OCI-LY3 (cell line): ENCODE results near the gene LGALSL.

Experiments
- H2AFZ ChIP-seq: fragments of 200-600, 300-600 bp; shearing (Covaris generic); 2 replicates; pipeline ENCODE4 v1.6.0; 2014; ENCODE audit warnings: antibody characterized with exemption, low read depth, low read length
- H3K27ac ChIP-seq: fragments of 200-600, 300-600 bp; sonication (generic); 2 replicates; pipeline ENCODE4 v1.5.1; 2014; ENCODE audit warnings: mild to moderate bottlenecking, low read length, moderate library complexity, mixed read lengths
- H3K27me3 ChIP-seq: fragments of 200-600, 300-600 bp; sonication (generic); 2 replicates; pipeline ENCODE4 v1.6.1; 2014; ENCODE audit warnings: low read depth, low read length, mixed read lengths
- H3K36me3 ChIP-seq: fragments of 200-600, 300-600 bp; sonication (generic); replicated peaks from 2 replicates; pipeline ENCODE3; 2014; ENCODE audit warnings: low read depth, low read length, mixed read lengths
- H3K4me1 ChIP-seq: fragments of 300-600, 200-600 bp; sonication (generic); 2 replicates; pipeline ENCODE4 v1.6.1; 2014; ENCODE audit warnings: low read length, mixed read lengths
- H3K4me2 ChIP-seq: fragments of 200-600, 300-600 bp; sonication (generic); 2 replicates; pipeline ENCODE4 v1.6.1; 2014; ENCODE audit warnings: low read length, mixed read lengths
- H3K4me3 ChIP-seq: fragments of 300-600, 200-600 bp; sonication (generic); 2 replicates; pipeline ENCODE4 v1.5.1; 2014; ENCODE audit warnings: antibody characterized with exemption, mild to moderate bottlenecking, low read length, moderate library complexity
- H3K79me2 ChIP-seq: fragments of 300-600, 200-600 bp; shearing (Covaris generic); 2 replicates; pipeline ENCODE4 v1.6.1; 2014; ENCODE audit warnings: mild to moderate bottlenecking, low read length, mixed read lengths
- H3K9ac ChIP-seq: fragments of 300-600, 200-600 bp; shearing (Covaris generic); 2 replicates; pipeline ENCODE4 v1.6.0; 2014; ENCODE audit warnings: mild to moderate bottlenecking, low read length, moderate library complexity
- H3K9me3 ChIP-seq: fragments of 200-600, 300-600 bp; shearing (Covaris generic); 2 replicates; pipeline ENCODE4 v1.6.1; 2014; ENCODE audit warnings: low read length, mixed read lengths; ENCODE audit not compliant: insufficient read depth
- H4K20me1 ChIP-seq: fragments of 200-600, 300-600 bp; sonication (generic); 2 replicates; pipeline ENCODE4 v1.6.1; 2016; ENCODE audit warnings: low read length, mixed read lengths; ENCODE audit not compliant: insufficient read depth
- EZH2phosphoT487 ChIP-seq: fragments of 200-600 bp; shearing (Covaris generic); IDR thresholded peaks from 2 replicates; pipeline ENCODE4 v1.6.1; 2018; ENCODE audit warnings: antibody characterized with exemption, mixed run types, low read depth
- TF ChIP-seq, protein P1 (sequence below): fragments of 200-600, 300-600 bp; sonication (generic); IDR thresholded peaks from 2 replicates; pipeline ENCODE4 v1.5.1; 2014; ENCODE audit warnings: antibody characterized with exemption, low read length, low read depth

Gene LGALSL

GRCh38 chr2:64434039-64434657, 19.8 kb upstream of the LGALSL start:
- no peak overlapping the region for H3K4me2 ChIP-seq
- no peaks in the 10 kb centered on the region for H3K4me1 ChIP-seq
- TF ChIP-seq EZH2phosphoT487, result no peak
- TF ChIP-seq, protein P1, sequence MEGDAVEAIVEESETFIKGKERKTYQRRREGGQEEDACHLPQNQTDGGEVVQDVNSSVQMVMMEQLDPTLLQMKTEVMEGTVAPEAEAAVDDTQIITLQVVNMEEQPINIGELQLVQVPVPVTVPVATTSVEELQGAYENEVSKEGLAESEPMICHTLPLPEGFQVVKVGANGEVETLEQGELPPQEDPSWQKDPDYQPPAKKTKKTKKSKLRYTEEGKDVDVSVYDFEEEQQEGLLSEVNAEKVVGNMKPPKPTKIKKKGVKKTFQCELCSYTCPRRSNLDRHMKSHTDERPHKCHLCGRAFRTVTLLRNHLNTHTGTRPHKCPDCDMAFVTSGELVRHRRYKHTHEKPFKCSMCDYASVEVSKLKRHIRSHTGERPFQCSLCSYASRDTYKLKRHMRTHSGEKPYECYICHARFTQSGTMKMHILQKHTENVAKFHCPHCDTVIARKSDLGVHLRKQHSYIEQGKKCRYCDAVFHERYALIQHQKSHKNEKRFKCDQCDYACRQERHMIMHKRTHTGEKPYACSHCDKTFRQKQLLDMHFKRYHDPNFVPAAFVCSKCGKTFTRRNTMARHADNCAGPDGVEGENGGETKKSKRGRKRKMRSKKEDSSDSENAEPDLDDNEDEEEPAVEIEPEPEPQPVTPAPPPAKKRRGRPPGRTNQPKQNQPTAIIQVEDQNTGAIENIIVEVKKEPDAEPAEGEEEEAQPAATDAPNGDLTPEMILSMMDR, result no peak
- H3K79me2 ChIP-seq, result no peaks in the 10 kb centered on the region
- no peaks in the 10 kb centered on the region for H3K36me3 ChIP-seq
- no peak overlapping the region for H3K27ac ChIP-seq
- H4K20me1 ChIP-seq, result no peaks in the 10 kb centered on the region
- 0 out of 2 replicates have a peak, but pooled peaks cover 5% of the 10 kb centered on the region for H3K27me3 ChIP-seq
- no peak overlapping the region for H3K9ac ChIP-seq
- H3K4me3 ChIP-seq, result no peak overlapping the region
- H3K9me3 ChIP-seq, result no peaks in the 10 kb centered on the region
- H2AFZ ChIP-seq, result no peak overlapping the region

GRCh38 chr2:64437883-64438282, 16.1 kb upstream of the LGALSL start:
- H3K4me1 ChIP-seq, result no peaks in the 10 kb centered on the region
- H3K9ac ChIP-seq, result no peak overlapping the region
- H2AFZ ChIP-seq, result no peak overlapping the region
- no peaks in the 10 kb centered on the region for H3K79me2 ChIP-seq
- no peaks in the 10 kb centered on the region for H4K20me1 ChIP-seq
- no peak overlapping the region for H3K4me2 ChIP-seq
- H3K4me3 ChIP-seq, result no peak overlapping the region
- H3K27me3 ChIP-seq, result 0 out of 2 replicates have a peak, but pooled peaks cover 8% of the 10 kb centered on the region
- H3K27ac ChIP-seq, result no peak overlapping the region
- TF ChIP-seq, protein P1, result no peak
- TF ChIP-seq EZH2phosphoT487, result no peak
- no peaks in the 10 kb centered on the region for H3K36me3 ChIP-seq
- no peaks in the 10 kb centered on the region for H3K9me3 ChIP-seq

DNA sequence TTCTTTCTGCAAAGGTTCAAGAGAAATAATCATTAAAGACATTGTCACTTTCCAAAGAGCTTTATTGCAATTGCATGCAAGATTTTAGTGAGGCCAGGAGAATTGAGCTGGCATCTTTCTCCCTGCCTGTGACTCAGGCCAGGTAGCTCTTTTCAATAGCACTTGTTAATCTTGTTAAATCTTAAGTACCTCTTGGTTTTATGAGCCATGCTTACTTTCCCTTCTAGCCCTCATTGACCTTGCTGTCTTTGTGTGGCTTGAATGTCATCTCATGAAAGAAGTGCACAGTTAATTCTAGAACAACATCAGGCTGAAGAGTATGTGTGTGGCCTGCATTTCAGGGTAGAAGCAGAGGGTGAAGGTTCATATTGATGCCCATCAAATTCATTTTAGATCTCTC, 14.8 kb upstream of the LGALSL start:
- Histone ChIP-seq H3K27ac (no peak overlapping the region), H4K20me1 (no peaks in the 10 kb centered on the region), H3K9ac (no peak overlapping the region), H3K4me2 (no peak overlapping the region), H3K4me1 (no peaks in the 10 kb centered on the region), H3K4me3 (no peak overlapping the region), H3K36me3 (no peaks in the 10 kb centered on the region), H3K9me3 (no peaks in the 10 kb centered on the region), H3K27me3 (0 out of 2 replicates have a peak, but pooled peaks cover 8% of the 10 kb centered on the region), H2AFZ (no peak overlapping the region), H3K79me2 (no peaks in the 10 kb centered on the region)
- no peak for TF ChIP-seq EZH2phosphoT487
- TF ChIP-seq, protein P1, result no peak

GRCh38 chr2:64440843-64441242, 13.1 kb upstream of the LGALSL start:
- Histone ChIP-seq H4K20me1 (no peaks in the 10 kb centered on the region), H3K4me2 (no peak overlapping the region), H2AFZ (no peak overlapping the region), H3K36me3 (no peaks in the 10 kb centered on the region), H3K4me1 (peaks cover 6% of the 10 kb centered on the region), H3K79me2 (no peaks in the 10 kb centered on the region), H3K9me3 (no peaks in the 10 kb centered on the region), H3K4me3 (no peak overlapping the region), H3K27ac (no peak overlapping the region), H3K27me3 (0 out of 2 replicates have a peak, but pooled peaks cover 8% of the 10 kb centered on the region), H3K9ac (no peak overlapping the region)
- TF ChIP-seq EZH2phosphoT487, result no peak
- TF ChIP-seq, protein P1, result no peak
